Esophagus squamous epithelium (tissue), 5 donors: ENCODE results near the gene RGS10. TPM values are rescaled to one million over a fixed set of nuclear protein-coding genes. Genes with fewer than 3 reads are reported as not detected.
A peak's percentile ranks its signal among the peaks of the same experiment; 100 is the strongest.

Experiments
- DNase-seq: peaks from one replicate; lab custom pipeline; 2025; lab: John Stamatoyannopoulos, UW
- H3K27ac ChIP-seq, 4 donors: fragments of 200-600 bp; sonication (generic); one replicate each; pipeline ENCODE4 v1.5.1; 2016 to 2019; ENCODE audit warnings: mild to moderate bottlenecking in 1 of 4
- H3K27me3 ChIP-seq, 4 donors: fragments of 200-600 bp; sonication (generic); 1 replicate in 3 of 4; 2 replicates in 1 of 4; pipeline versions ENCODE4 v1.5.1 to v1.6.0; 2017 to 2021; ENCODE audit warnings: antibody characterized with exemption in 1 of 4
- H3K36me3 ChIP-seq, 3 donors: fragments of 200-600 bp; sonication (generic); one replicate each; pipeline ENCODE4 v1.5.1; 2016 to 2019
- H3K4me1 ChIP-seq, 3 donors: fragments of 200-600 bp; sonication (generic); one replicate each; pipeline ENCODE4 v1.5.1; 2017 to 2019
- H3K4me3 ChIP-seq, 4 donors: fragments of 200-600 bp; sonication (generic); 1 replicate in 3 of 4; 2 replicates in 1 of 4; pipeline ENCODE4 v1.5.1; 2016 to 2019; ENCODE audit warnings: mild to moderate bottlenecking in 2 of 4, moderate library complexity in 1 of 4
- H3K9me3 ChIP-seq, 3 donors: fragments of 200-600 bp; sonication (generic); one replicate each; pipeline ENCODE4 v1.5.1; 2016 to 2019
- CTCF ChIP-seq, 6 experiments: fragments of 450-650 bp in 4 of 6; fragments of 200-600 bp in 2 of 6; sonication (generic) in 2 of 6; IDR thresholded peaks; one replicate each; pipeline ENCODE4 v1.5.1; 2016 to 2019; ENCODE audit warnings: antibody characterized with exemption in 6 of 6, mild to moderate bottlenecking in 4 of 6, moderate library complexity in 4 of 6
- POLR2A ChIP-seq, 4 donors: fragments of 450-650 bp; IDR thresholded peaks; one replicate each; pipeline ENCODE4 v1.6.1; 2017; ENCODE audit warnings: antibody characterized with exemption in 4 of 4, mild to moderate bottlenecking in 4 of 4, moderate library complexity in 3 of 4
- WGBS, 2 donors: methylation state at CpG; one replicate each; pipeline ENCODE4 v1.1.5; 2018; 5-methylcytosine and 5-hydroxymethylcytosine counted together
- intact Hi-C: fragments of 100-400 bp; cut with DNase I; formaldehyde crosslinking; loops from one replicate; pipeline ENCODE4 v1.15.0; 2022
- total RNA-seq, 4 donors: library from RNA; depleted of rRNA; stranded (reverse); fragments of >200 nt; gene quantifications; one replicate each; pipeline ENCODE4 v1.1.0, GENCODE V29; 2016
- donor health status: DM: yes; HTN: yes; CAD: no.

The RGS10 gene
- total RNA-seq, 4 donors from 2014 or later = 25.5 to 55.8 (median 43.9) TPM

DNA sequence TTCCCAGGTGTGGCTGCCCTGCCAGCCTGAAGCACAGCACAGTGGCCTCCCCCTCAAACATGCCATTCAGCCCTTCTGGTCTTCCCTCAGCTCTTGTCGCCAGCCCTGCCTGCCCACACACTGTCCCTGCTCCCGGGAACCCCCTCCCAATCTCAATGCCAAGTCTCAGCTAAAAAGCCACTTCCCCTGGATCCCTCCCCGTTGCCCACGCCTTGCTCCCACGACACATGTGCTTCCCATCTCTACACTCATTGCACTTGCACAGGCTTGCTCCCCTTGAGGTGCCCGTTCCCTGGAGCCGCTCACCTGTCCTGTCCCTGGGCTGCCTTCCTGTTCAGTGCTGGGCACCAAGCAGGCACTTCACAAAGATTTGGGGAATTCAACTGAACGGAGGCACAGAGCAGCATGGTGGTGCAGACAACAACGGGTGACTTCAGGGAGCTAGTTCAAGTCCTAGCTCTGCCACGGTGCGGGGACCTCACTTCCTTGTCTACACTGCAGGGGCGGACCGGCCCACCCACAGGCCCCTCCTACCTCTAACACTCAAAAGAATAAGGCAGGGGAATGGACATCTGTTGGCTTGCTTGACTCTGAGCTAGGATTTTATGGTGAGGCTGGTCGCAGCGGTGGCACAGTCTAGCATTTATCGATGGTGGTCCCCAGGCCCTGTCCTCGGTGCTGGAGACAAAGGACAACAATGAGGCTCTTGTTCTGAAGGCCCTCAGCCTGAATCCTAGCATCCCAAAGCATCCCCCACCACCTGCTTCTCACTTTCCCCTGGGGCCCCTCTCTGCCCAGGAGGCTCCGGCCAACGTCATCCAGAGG lies 18.4 kb downstream of the RGS10 start:
- TF ChIP-seq POLR2A (IDR thresholded peaks at IDR 0.05) = no peak
- TF ChIP-seq CTCF (IDR thresholded peaks at IDR 0.05) = no peak
- Histone ChIP-seq H3K4me1 (peaks cover 0 to 15% (median 4%) of the 10 kb centered on the region in 3 donors), H3K36me3 (peaks cover 0 to 38% (median 9%) of the 10 kb centered on the region in 3 donors), H3K4me3 (no peak overlapping the region), H3K27ac (peak overlapping the region in 1 of 4 donors; percentile 55), H3K27me3 (no peaks in the 10 kb centered on the region), H3K9me3 (no peaks in the 10 kb centered on the region)
- DNase-seq = no peak
- intact Hi-C loops = no loop called here
- 64 to 77% methylated on average over 8 to 11 of the region's 19 CpGs for WGBS, 2 donors

DNA sequence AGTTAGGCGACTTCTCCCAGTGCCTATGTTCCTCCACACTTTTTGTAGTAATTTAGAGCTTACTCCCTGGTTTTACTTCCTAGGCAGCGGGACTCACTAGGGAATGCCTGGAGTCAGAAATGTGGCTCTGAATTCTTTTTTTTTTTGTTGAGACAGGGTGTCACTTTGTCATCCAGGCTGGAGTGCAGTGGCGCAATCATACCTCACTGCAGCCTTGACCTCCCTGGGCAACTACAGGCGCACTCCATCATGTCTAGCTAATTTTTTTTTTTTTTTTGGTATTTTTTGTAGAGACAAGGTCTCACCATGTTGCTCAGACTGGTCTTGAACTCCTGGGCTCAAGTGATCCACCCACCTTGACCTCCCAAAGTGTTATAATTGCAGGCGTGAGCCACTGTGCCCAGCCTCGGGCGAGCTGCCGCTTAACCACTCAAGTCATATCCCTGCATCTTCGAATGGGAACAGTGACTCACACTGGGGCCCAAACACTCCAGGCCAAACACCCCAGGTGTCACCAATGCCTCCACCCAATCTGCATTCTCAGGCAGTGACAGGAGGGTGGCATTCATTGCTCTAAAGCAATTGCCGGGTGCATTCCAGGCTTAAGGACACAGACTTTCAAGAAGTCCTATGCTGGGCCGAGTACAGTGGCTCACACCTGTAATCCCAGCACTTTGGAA lies 19.6 kb downstream of the RGS10 start:
- H3K27ac ChIP-seq = peak overlapping the region in 2 of 4 donors; percentile 10 to 55
- TF ChIP-seq POLR2A (IDR thresholded peaks at IDR 0.05) = no peak
- no peak for TF ChIP-seq CTCF (IDR thresholded peaks at IDR 0.05)
- no peak for DNase-seq

DNA sequence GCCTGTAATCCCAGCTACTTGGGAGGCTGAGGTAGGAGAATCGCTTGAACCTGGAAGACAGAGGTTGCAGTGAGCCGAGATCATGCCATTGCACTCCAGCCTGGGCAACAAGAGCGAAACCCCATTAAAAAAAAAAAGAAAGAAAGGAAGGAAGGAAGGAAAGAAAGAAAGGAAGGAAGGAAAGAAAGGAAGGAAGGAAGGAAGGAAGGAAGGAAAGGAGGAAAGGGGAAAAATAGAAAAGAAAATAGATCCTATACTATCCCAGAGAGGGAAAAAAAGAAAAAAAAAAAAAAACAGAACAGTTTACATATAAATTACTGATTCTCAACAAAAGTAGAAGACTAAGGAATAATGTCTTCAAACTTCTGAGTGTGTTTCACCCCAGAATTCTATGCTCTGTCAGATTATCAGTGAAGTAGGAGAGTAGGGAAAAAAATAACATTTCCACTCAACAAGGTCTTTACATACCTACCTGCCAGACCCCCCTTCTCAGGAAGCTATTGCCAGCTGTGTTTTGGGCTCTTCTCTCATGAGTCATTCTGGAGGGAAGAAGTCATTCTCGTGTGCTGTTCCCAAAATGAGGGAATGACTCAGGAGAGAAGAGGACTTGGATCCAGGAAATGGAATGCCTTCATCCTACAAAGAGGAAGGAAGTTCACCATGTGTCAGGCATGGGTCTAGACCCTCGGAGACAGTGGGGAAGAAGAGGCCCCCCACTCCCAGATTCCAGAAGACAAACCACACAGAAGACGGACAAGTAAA lies 20.9 kb downstream of the RGS10 start:
- TF ChIP-seq CTCF (IDR thresholded peaks at IDR 0.05) = no peak
- no peak for TF ChIP-seq POLR2A (IDR thresholded peaks at IDR 0.05)
- no peaks in the 10 kb centered on the region for H3K27me3 ChIP-seq
- H3K9me3 ChIP-seq = no peaks in the 10 kb centered on the region
- peaks cover 0 to 56% (median 9%) of the 10 kb centered on the region in 3 donors for H3K36me3 ChIP-seq
- intact Hi-C loops = no loop called here
- no peak overlapping the region for H3K27ac ChIP-seq
- DNase-seq = no peak
- peaks cover 0 to 22% (median 4%) of the 10 kb centered on the region in 3 donors for H3K4me1 ChIP-seq
- H3K4me3 ChIP-seq = no peak overlapping the region
- 74 to 75% methylated on average over 6 of the region's 6 CpGs for WGBS, 2 donors

More for the DNA sequence above, 19.6 kb downstream of the RGS10 start:
- Histone ChIP-seq H3K36me3 (peaks cover 0 to 44% (median 9%) of the 10 kb centered on the region in 3 donors), H3K4me3 (no peak overlapping the region), H3K9me3 (no peaks in the 10 kb centered on the region), H3K27me3 (no peaks in the 10 kb centered on the region), H3K4me1 (peaks cover 0 to 14% (median 0%) of the 10 kb centered on the region in 3 donors)
- intact Hi-C loops = no loop called here
- 82 to 93% methylated on average over 8 to 11 of the region's 11 CpGs for WGBS, 2 donors

DNA sequence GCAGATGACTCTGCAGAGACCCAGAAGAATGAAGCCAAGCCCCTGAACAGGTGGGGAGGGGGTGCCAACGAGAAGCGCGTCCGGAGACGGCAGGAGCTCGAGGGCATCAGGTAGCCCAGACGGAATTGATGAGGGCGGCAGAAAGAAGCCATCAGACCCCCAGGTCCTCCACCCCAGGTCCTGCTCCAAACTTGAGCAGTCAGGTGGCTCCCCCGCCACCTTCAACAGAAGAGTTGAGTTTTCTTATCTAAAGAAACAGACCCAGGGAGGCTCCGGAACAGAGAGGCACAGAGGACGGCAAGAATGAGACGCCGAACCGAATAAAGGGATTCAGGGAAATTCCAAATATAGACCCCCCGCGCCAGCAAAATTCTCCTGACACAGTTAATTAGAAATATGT lies 22.2 kb downstream of the RGS10 start:
- no peak for DNase-seq
- Histone ChIP-seq H3K4me3 (no peak overlapping the region), H3K9me3 (no peaks in the 10 kb centered on the region), H3K36me3 (peaks cover 0 to 65% (median 9%) of the 10 kb centered on the region in 3 donors), H3K4me1 (peaks cover 0 to 34% (median 4%) of the 10 kb centered on the region in 3 donors), H3K27ac (no peak overlapping the region), H3K27me3 (no peaks in the 10 kb centered on the region)
- TF ChIP-seq POLR2A (IDR thresholded peaks at IDR 0.05) (no peak), CTCF (IDR thresholded peaks at IDR 0.05) (no peak)
- 92 to 97% methylated on average over 16 of the region's 16 CpGs for WGBS, 2 donors
- intact Hi-C loops = no loop called here
